GM23338 (cell line): ENCODE data around the gene ZFYVE16. TPM values are rescaled to one million over a fixed set of nuclear protein-coding genes. Genes with fewer than 3 reads are reported as not detected.

ENCODE experiments used
- ATAC-seq: fragments of 200-7000 bp; cut with Tn5 transposase; 3 replicates; pipeline ENCODE4 v1.9.1; 2020
- DNase-seq: peaks from one replicate; pipeline ENCODE4 v3.0.0-alpha.2; 2015; ENCODE audit warnings: low spot score
- H2AFZ ChIP-seq: fragments of 200-600 bp; sonication (generic); 2 replicates; pipeline ENCODE4 v1.8.0; 2016; ENCODE audit warnings: antibody characterized with exemption, mild to moderate bottlenecking, moderate library complexity
- H3F3A ChIP-seq: fragments of 200-600 bp; sonication (generic); replicated peaks from 2 replicates; pipeline ENCODE4 v1.8.0; 2017; ENCODE audit warnings: antibody characterized with exemption, mixed run types, low read depth
- H3K27ac ChIP-seq: fragments of 200-600 bp; sonication (generic); 2 replicates; pipeline ENCODE4 v1.6.1; 2016; ENCODE audit warnings: low read depth
- H3K27me3 ChIP-seq: fragments of 200-600 bp; sonication (generic); 2 replicates; pipeline ENCODE4 v1.8.0; 2016; ENCODE audit warnings: mild to moderate bottlenecking, mixed run types, moderate library complexity; ENCODE audit not compliant: insufficient read depth
- H3K36me3 ChIP-seq: fragments of 200-600 bp; sonication (generic); 2 replicates; pipeline ENCODE4 v1.8.0; 2016; ENCODE audit warnings: mild to moderate bottlenecking; ENCODE audit not compliant: insufficient read depth
- H3K4me1 ChIP-seq: fragments of 200-600 bp; sonication (generic); 2 replicates; pipeline ENCODE4 v1.8.0; 2016; ENCODE audit warnings: mild to moderate bottlenecking, moderate library complexity; ENCODE audit not compliant: insufficient read depth
- H3K4me2 ChIP-seq: fragments of 200-600 bp; sonication (generic); 2 replicates; pipeline ENCODE4 v1.7.1; 2017; ENCODE audit warnings: mixed run types
- H3K4me3 ChIP-seq: fragments of 200-600 bp; sonication (generic); 2 replicates; pipeline ENCODE4 v1.6.1; 2016; ENCODE audit warnings: mixed run types
- H3K79me2 ChIP-seq: fragments of 200-600 bp; sonication (generic); replicated peaks from 2 replicates; pipeline ENCODE4 v1.8.0; 2017; ENCODE audit warnings: mild to moderate bottlenecking; ENCODE audit not compliant: insufficient read depth
- H3K9me2 ChIP-seq: fragments of 200-600 bp; sonication (generic); 2 replicates; pipeline ENCODE4 v1.8.0; 2017; ENCODE audit not compliant: insufficient read depth
- H4K20me1 ChIP-seq: fragments of 200-600 bp; sonication (generic); replicated peaks from 2 replicates; pipeline ENCODE4 v1.8.0; 2017; ENCODE audit warnings: mild to moderate bottlenecking; ENCODE audit not compliant: insufficient read depth
- H3K27ac Mint-ChIP-seq: 2 replicates; pipeline ENCODE4 v1.8.0; 2020; ENCODE audit warnings: inconsistent platforms, mild to moderate bottlenecking, moderate library complexity, mixed read lengths
- H3K27me3 Mint-ChIP-seq: 3 replicates; pipeline ENCODE4 v1.8.0; 2022; ENCODE audit warnings: low read depth, mild to moderate bottlenecking, moderate library complexity, mixed read lengths, inconsistent platforms; ENCODE audit not compliant: insufficient read depth, poor library complexity
- H3K36me3 Mint-ChIP-seq: 3 replicates; pipeline ENCODE4 v1.8.0; 2021; ENCODE audit warnings: low read depth, mild to moderate bottlenecking, inconsistent platforms, moderate library complexity, mixed read lengths
- H3K4me1 Mint-ChIP-seq: 3 replicates; pipeline ENCODE4 v1.8.0; 2020; ENCODE audit warnings: mild to moderate bottlenecking, inconsistent platforms, mixed read lengths
- H3K4me3 Mint-ChIP-seq: 3 replicates; pipeline ENCODE4 v1.8.0; 2021; ENCODE audit warnings: moderate library complexity, mild to moderate bottlenecking, inconsistent platforms, mixed read lengths
- H3K9me3 Mint-ChIP-seq: 3 replicates; pipeline ENCODE4 v1.8.0; 2020; ENCODE audit warnings: moderate library complexity, mild to moderate bottlenecking, inconsistent platforms, mixed read lengths
- EZH2 ChIP-seq: fragments of 200-600 bp; sonication (generic); IDR thresholded peaks from one replicate; pipeline ENCODE4 v1.8.0; 2017; ENCODE audit warnings: antibody characterized with exemption, mild to moderate bottlenecking, low read depth; ENCODE audit not compliant: unreplicated experiment
- JUNB ChIP-seq: IDR thresholded peaks from one replicate; pipeline ENCODE4 v1.6.1; 2016; ENCODE audit warnings: antibody characterized with exemption; ENCODE audit not compliant: unreplicated experiment
- NANOG ChIP-seq: IDR thresholded peaks from 2 replicates; pipeline ENCODE4 v1.6.1; 2016; ENCODE audit warnings: antibody characterized with exemption, borderline replicate concordance
- REST ChIP-seq: IDR thresholded peaks from one replicate; pipeline ENCODE4 v1.6.1; 2018; ENCODE audit warnings: antibody characterized with exemption; ENCODE audit not compliant: unreplicated experiment
- ZNF462 ChIP-seq: fragments of 250-450 bp; sonication (Bioruptor Pico); IDR thresholded peaks from 2 replicates; pipeline ENCODE4 v1.5.0; 2020; ENCODE audit warnings: mild to moderate bottlenecking, moderate library complexity
- polyA plus RNA-seq: library from polyadenylated mRNA; unstranded; fragments of >200 nt; fragmentation: Nextera tagmentation; extraction: Ambion mirVana; gene quantifications from 2 replicates; pipeline ENCODE4 v1.2.1, GENCODE V29; 2016
- total RNA-seq: library from RNA; depleted of rRNA; stranded (reverse); fragments of >200 nt; shearing (Covaris generic); gene quantifications from 2 replicates; pipeline ENCODE4 v1.2.3, GENCODE V29; 2014

Gene ZFYVE16
- total and polyA plus RNA-seq, 2 experiments from 2014 or later, result 24.2 to 26.6 TPM

GRCh38 chr5:80437326-80437725 lies 29.5 kb downstream of the ZFYVE16 start (continued):
- TF ChIP-seq ZNF462 (no peak), REST (no peak), NANOG (no peak)

GRCh38 chr5:80438739-80439138 lies 30.9 kb downstream of the ZFYVE16 start:
- Histone ChIP-seq H3K79me2 (no peaks in the 10 kb centered on the region), H3K27me3 (no peaks in the 10 kb centered on the region), H4K20me1 (0 out of 2 replicates have a peak, but pooled peaks cover 3% of the 10 kb centered on the region), H3K4me3 (no peak overlapping the region), H3K27ac (no peak overlapping the region), H3K4me2 (no peak overlapping the region), H3K9me2 (no peaks in the 10 kb centered on the region), H3F3A (no peaks in the 10 kb centered on the region; the same call in 1 of the 2 replicates), H2AFZ (no peak overlapping the region), H3K36me3 (peaks cover 16% of the 10 kb centered on the region), H3K4me1 (no peaks in the 10 kb centered on the region)
- H3K27ac Mint-ChIP-seq, result no peak overlapping the region
- no peak overlapping the region for H3K4me3 Mint-ChIP-seq
- H3K9me3 Mint-ChIP-seq, result no peaks in the 10 kb centered on the region
- H3K4me1 Mint-ChIP-seq, result peaks cover 6% of the 10 kb centered on the region; the same call in 2 of the 3 replicates
- DNase-seq (no peak), ATAC-seq (no peak)
- no peaks in the 10 kb centered on the region for H3K27me3 Mint-ChIP-seq
- H3K36me3 Mint-ChIP-seq, result peaks cover 14% of the 10 kb centered on the region
- TF ChIP-seq ZNF462 (no peak), JUNB (no peak), NANOG (no peak), EZH2 (no peak)
